ENCODE data around the gene FAM184A.

The FAM184A gene

DNA sequence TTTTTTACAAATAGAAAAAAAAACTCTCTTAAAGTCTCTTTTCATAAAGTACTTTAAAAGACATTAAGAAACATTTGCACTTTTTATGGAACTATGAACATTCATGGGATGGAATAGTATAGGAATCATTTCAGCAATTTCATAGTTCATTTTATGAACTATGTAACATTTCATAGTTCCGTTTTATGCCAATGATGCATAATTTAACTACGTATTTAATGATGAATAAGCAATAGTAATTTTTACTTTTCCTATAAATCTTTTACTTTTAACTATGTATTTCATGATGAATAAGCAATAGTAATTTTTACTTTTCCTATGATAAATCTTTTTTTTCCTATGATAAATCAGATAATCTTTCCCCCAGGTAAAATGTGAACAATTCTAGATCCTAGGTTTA, 47.7 kb downstream of the FAM184A start:
- TF ChIP-seq CTCF (IDR thresholded peaks at IDR 0.05; ENCODE audit: borderline replicate concordance, insufficient read depth, low read depth, low read length): no peak
- H3K4me3 ChIP-seq (ENCODE audit: low read depth, low read length): no peak overlapping the region

DNA sequence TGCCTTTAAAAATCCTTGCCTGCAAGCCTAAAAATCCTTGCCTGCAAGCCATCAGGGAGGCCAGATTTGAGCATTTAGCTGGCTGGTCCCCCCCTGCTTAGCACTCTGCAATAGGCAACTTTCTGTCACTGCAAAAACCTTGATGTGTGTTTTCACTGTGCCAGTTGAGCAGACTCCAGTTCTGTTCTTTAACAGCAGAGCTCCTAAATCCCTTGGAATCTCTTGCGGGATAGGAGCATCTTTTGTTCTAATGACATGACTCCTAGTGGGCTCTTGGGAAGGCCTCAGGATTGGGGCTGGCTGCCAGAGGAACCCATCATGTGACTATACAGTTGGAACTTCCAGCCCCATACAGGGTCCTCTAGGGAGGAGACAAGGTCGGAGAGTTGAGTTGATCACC, 50.4 kb downstream of the FAM184A start:
- no peak for TF ChIP-seq CTCF (IDR thresholded peaks at IDR 0.05; ENCODE audit: borderline replicate concordance, insufficient read depth, low read depth, low read length)
- H3K4me3 ChIP-seq (ENCODE audit: low read depth, low read length): no peak overlapping the region

DNA sequence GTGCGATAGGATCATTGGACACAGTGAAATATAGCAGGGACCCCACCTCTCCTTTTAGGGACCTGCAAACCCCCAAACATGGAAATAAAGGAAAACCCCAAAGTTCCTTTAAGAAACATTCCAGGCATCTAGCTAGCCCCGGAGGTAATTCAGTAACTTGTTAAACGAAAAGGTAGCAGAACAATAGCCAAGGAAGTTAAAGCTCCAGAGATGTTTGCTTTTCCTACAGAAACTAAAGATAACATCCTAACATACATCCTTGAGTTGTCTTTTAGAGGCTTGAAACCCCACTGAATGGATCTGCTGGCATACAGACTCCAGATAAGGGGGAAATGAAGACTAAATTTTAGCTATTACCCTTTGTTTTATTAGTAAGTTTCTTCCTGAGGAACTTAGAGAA, 51.0 kb downstream of the FAM184A start:
- TF ChIP-seq CTCF (IDR thresholded peaks at IDR 0.05; ENCODE audit: borderline replicate concordance, insufficient read depth, low read depth, low read length): no peak
- H3K4me3 ChIP-seq (ENCODE audit: low read depth, low read length): no peak overlapping the region

- H3K4me3 ChIP-seq (ENCODE audit: low read depth, low read length): no peak overlapping the region
- no peak for TF ChIP-seq CTCF (IDR thresholded peaks at IDR 0.05; ENCODE audit: borderline replicate concordance, insufficient read depth, low read depth, low read length)
Measured at GRCh38 chr6:119026822-119027221, 51.6 kb downstream of the FAM184A start.

GRCh38 chr6:119025793-119026192, 52.7 kb downstream of the FAM184A start:
- no peak for TF ChIP-seq CTCF (IDR thresholded peaks at IDR 0.05; ENCODE audit: borderline replicate concordance, insufficient read depth, low read depth, low read length)
- no peak overlapping the region for H3K4me3 ChIP-seq (ENCODE audit: low read depth, low read length)

DNA sequence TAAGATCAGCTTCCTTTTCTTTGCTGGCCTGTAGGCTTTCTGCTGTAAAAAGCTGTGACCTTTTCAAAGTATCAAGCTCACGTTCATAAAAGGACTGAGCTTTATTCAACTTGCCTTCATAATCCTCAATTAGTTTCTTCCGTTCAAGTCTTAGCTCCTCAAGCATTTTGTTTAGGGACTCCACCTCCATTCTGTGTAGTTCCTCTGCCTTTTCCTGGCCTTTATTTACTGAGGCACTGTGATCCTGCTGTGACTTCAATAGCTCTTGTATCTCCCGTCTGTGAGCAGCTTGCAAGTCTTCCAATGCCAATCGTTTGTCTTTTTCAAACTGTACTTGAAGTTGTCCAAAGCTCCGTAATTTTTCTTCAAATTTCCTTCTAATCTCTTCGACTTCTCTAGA, 54.4 kb downstream of the FAM184A start:
- H3K4me3 ChIP-seq (ENCODE audit: low read depth, low read length): no peak overlapping the region
- TF ChIP-seq CTCF (IDR thresholded peaks at IDR 0.05; ENCODE audit: borderline replicate concordance, insufficient read depth, low read depth, low read length): no peak

GRCh38 chr6:119022796-119023195, 55.7 kb downstream of the FAM184A start:
- TF ChIP-seq CTCF (IDR thresholded peaks at IDR 0.05; ENCODE audit: borderline replicate concordance, insufficient read depth, low read depth, low read length): no peak
- no peak overlapping the region for H3K4me3 ChIP-seq (ENCODE audit: low read depth, low read length)

Data from GM12875 (cell line).